OCI-LY3 (cell line): ENCODE results near the gene CDH5.

Experiments used
- H2AFZ ChIP-seq: fragments of 200-600, 300-600 bp; shearing (Covaris generic); 2 replicates; pipeline ENCODE4 v1.6.0; 2014; ENCODE audit warnings: antibody characterized with exemption, low read depth, low read length
- H3K27ac ChIP-seq: fragments of 200-600, 300-600 bp; sonication (generic); 2 replicates; pipeline ENCODE4 v1.5.1; 2014; ENCODE audit warnings: mild to moderate bottlenecking, low read length, moderate library complexity, mixed read lengths
- H3K27me3 ChIP-seq: fragments of 200-600, 300-600 bp; sonication (generic); 2 replicates; pipeline ENCODE4 v1.6.1; 2014; ENCODE audit warnings: low read depth, low read length, mixed read lengths
- H3K36me3 ChIP-seq: fragments of 200-600, 300-600 bp; sonication (generic); replicated peaks from 2 replicates; pipeline ENCODE3; 2014; ENCODE audit warnings: low read depth, low read length, mixed read lengths
- H3K4me1 ChIP-seq: fragments of 300-600, 200-600 bp; sonication (generic); 2 replicates; pipeline ENCODE4 v1.6.1; 2014; ENCODE audit warnings: low read length, mixed read lengths
- H3K4me2 ChIP-seq: fragments of 200-600, 300-600 bp; sonication (generic); 2 replicates; pipeline ENCODE4 v1.6.1; 2014; ENCODE audit warnings: low read length, mixed read lengths
- H3K4me3 ChIP-seq: fragments of 300-600, 200-600 bp; sonication (generic); 2 replicates; pipeline ENCODE4 v1.5.1; 2014; ENCODE audit warnings: antibody characterized with exemption, mild to moderate bottlenecking, low read length, moderate library complexity
- H3K79me2 ChIP-seq: fragments of 300-600, 200-600 bp; shearing (Covaris generic); 2 replicates; pipeline ENCODE4 v1.6.1; 2014; ENCODE audit warnings: mild to moderate bottlenecking, low read length, mixed read lengths
- H3K9ac ChIP-seq: fragments of 300-600, 200-600 bp; shearing (Covaris generic); 2 replicates; pipeline ENCODE4 v1.6.0; 2014; ENCODE audit warnings: mild to moderate bottlenecking, low read length, moderate library complexity
- H3K9me3 ChIP-seq: fragments of 200-600, 300-600 bp; shearing (Covaris generic); 2 replicates; pipeline ENCODE4 v1.6.1; 2014; ENCODE audit warnings: low read length, mixed read lengths; ENCODE audit not compliant: insufficient read depth
- H4K20me1 ChIP-seq: fragments of 200-600, 300-600 bp; sonication (generic); 2 replicates; pipeline ENCODE4 v1.6.1; 2016; ENCODE audit warnings: low read length, mixed read lengths; ENCODE audit not compliant: insufficient read depth
- CTCF ChIP-seq: fragments of 200-600, 300-600 bp; sonication (generic); IDR thresholded peaks from 2 replicates; pipeline ENCODE4 v1.5.1; 2014; ENCODE audit warnings: antibody characterized with exemption, low read length, low read depth
- EZH2phosphoT487 ChIP-seq: fragments of 200-600 bp; shearing (Covaris generic); IDR thresholded peaks from 2 replicates; pipeline ENCODE4 v1.6.1; 2018; ENCODE audit warnings: antibody characterized with exemption, mixed run types, low read depth

CDH5 gene

GRCh38 chr16:66408163-66409048, 41.9 kb downstream of the CDH5 start:
- Histone ChIP-seq H3K9ac (no peak overlapping the region), H3K27ac (no peak overlapping the region), H4K20me1 (no peaks in the 10 kb centered on the region), H3K79me2 (no peaks in the 10 kb centered on the region), H3K4me1 (peaks cover 12% of the 10 kb centered on the region), H3K36me3 (no peaks in the 10 kb centered on the region), H3K9me3 (no peaks in the 10 kb centered on the region), H3K4me3 (peak overlapping the region; percentile 23; the same call in 1 of the 2 replicates), H3K27me3 (peaks cover 42% of the 10 kb centered on the region), H2AFZ (peak overlapping the region; percentile 59; the same call in 1 of the 2 replicates), H3K4me2 (peak overlapping the region; percentile 49)
- no peak for TF ChIP-seq CTCF
- no peak for TF ChIP-seq EZH2phosphoT487

- H3K4me3 ChIP-seq = no peak overlapping the region
Observed at GRCh38 chr16:66409156-66409555, 42.7 kb downstream of the CDH5 start.

GRCh38 chr16:66412182-66412581, 45.7 kb downstream of the CDH5 start:
- Histone ChIP-seq H3K79me2 (no peaks in the 10 kb centered on the region), H3K27ac (no peak overlapping the region), H2AFZ (no peak overlapping the region), H3K4me3 (no peak overlapping the region), H3K4me2 (no peak overlapping the region), H3K9me3 (no peaks in the 10 kb centered on the region), H4K20me1 (no peaks in the 10 kb centered on the region), H3K36me3 (no peaks in the 10 kb centered on the region), H3K27me3 (peaks cover 16% of the 10 kb centered on the region; the same call in 1 of the 2 replicates), H3K4me1 (peaks cover 8% of the 10 kb centered on the region), H3K9ac (no peak overlapping the region)
- no peak for TF ChIP-seq CTCF
- no peak for TF ChIP-seq EZH2phosphoT487

More at GRCh38 chr16:66409156-66409555, 42.7 kb downstream of the CDH5 start:
- H3K27me3 ChIP-seq = peaks cover 39% of the 10 kb centered on the region
- no peaks in the 10 kb centered on the region for H4K20me1 ChIP-seq
- H3K27ac ChIP-seq = no peak overlapping the region
- H2AFZ ChIP-seq = no peak overlapping the region
- no peak overlapping the region for H3K9ac ChIP-seq
- H3K9me3 ChIP-seq = no peaks in the 10 kb centered on the region
- H3K4me1 ChIP-seq = peaks cover 12% of the 10 kb centered on the region
- TF ChIP-seq CTCF = no peak
- TF ChIP-seq EZH2phosphoT487 = no peak
- H3K4me2 ChIP-seq = no peak overlapping the region
- no peaks in the 10 kb centered on the region for H3K79me2 ChIP-seq
- no peaks in the 10 kb centered on the region for H3K36me3 ChIP-seq

GRCh38 chr16:66414891-66415290, 48.4 kb downstream of the CDH5 start:
- H4K20me1 ChIP-seq = no peaks in the 10 kb centered on the region
- H3K4me2 ChIP-seq = no peak overlapping the region
- H3K79me2 ChIP-seq = no peaks in the 10 kb centered on the region
- H3K9ac ChIP-seq = no peak overlapping the region
- H3K9me3 ChIP-seq = no peaks in the 10 kb centered on the region
- no peaks in the 10 kb centered on the region for H3K36me3 ChIP-seq
- no peak for TF ChIP-seq CTCF
- TF ChIP-seq EZH2phosphoT487 = no peak
- no peak overlapping the region for H3K4me3 ChIP-seq
- H3K27ac ChIP-seq = no peak overlapping the region
- H2AFZ ChIP-seq = no peak overlapping the region
- H3K4me1 ChIP-seq = peaks cover 11% of the 10 kb centered on the region
- peaks cover 11% of the 10 kb centered on the region; the same call in 1 of the 2 replicates for H3K27me3 ChIP-seq
